Umbilical cord (tissue), 2 donors: ENCODE measurements around the gene CAST. TPM values are rescaled to one million over a fixed set of nuclear protein-coding genes. Genes with fewer than 3 reads are reported as not detected.
"Not testable (repeated sequence)": the region's sequence is repeated elsewhere in the genome, so short reads cannot be mapped to it uniquely, and the experiment has no call there.

Experiments
- DNase-seq: peaks from one replicate; pipeline ENCODE4 v3.0.0-alpha.2; 2015; ENCODE audit warnings: low spot score
- total RNA-seq: library from RNA; depleted of rRNA; stranded (reverse); fragments of >200 nt; gene quantifications from one replicate; pipeline ENCODE4 v1.2.3, GENCODE V29; 2014; ENCODE audit warnings: low replicate concordance; ENCODE audit not compliant: insufficient read depth

Gene CAST
- total RNA-seq, 1 donor from 2014 or later: 158 TPM

- DNase-seq: no peak
Measured at GRCh38 chr5:96778409-96778808, 116.2 kb downstream of the CAST start.

- no peak for DNase-seq
Measured at GRCh38 chr5:96780626-96781025, 118.5 kb downstream of the CAST start.

GRCh38 chr5:96781031-96781971, 119.1 kb downstream of the CAST start:
- DNase-seq: peak; percentile 95

GRCh38 chr5:96783326-96783725, 121.2 kb downstream of the CAST start:
- DNase-seq: no peak

- no peak for DNase-seq
Measured at GRCh38 chr5:96785326-96786109, 123.3 kb downstream of the CAST start.

- DNase-seq: no peak
Measured at GRCh38 chr5:96788112-96788749, 126.1 kb downstream of the CAST start.

GRCh38 chr5:96789794-96790330, 127.7 kb downstream of the CAST start:
- peak; percentile 91 for DNase-seq

GRCh38 chr5:96790961-96791504, 128.9 kb downstream of the CAST start:
- DNase-seq: no peak

GRCh38 chr5:96794757-96795156, 132.6 kb downstream of the CAST start:
- DNase-seq: no peak

- DNase-seq: no peak
Measured at GRCh38 chr5:96795626-96796025, 133.4 kb downstream of the CAST start.

- no peak for DNase-seq
Measured at GRCh38 chr5:96796434-96796833, 134.3 kb downstream of the CAST start.

GRCh38 chr5:96801718-96802117, 139.5 kb downstream of the CAST start:
- not testable (repeated sequence) for DNase-seq

GRCh38 chr5:96807075-96807654, 145.0 kb downstream of the CAST start:
- DNase-seq: peak; percentile 82

GRCh38 chr5:96808541-96808828, 146.3 kb downstream of the CAST start:
- no peak for DNase-seq

- DNase-seq: no peak
Measured at GRCh38 chr5:96808868-96809558, 146.8 kb downstream of the CAST start.

- DNase-seq: peak; percentile 88
Measured at GRCh38 chr5:96809921-96810320, 147.7 kb downstream of the CAST start.

- no peak for DNase-seq
Measured at GRCh38 chr5:96812851-96813250, 150.7 kb downstream of the CAST start.

GRCh38 chr5:96814041-96814440, 151.9 kb downstream of the CAST start:
- no peak for DNase-seq

- no peak for DNase-seq
Measured at GRCh38 chr5:96816411-96816939, 154.3 kb downstream of the CAST start.

GRCh38 chr5:96816991-96817390, 154.8 kb downstream of the CAST start:
- DNase-seq: no peak
